Neutrophil (primary cell): Measurements from ENCODE around the gene TERF2IP.

Experiments
- H3K27ac ChIP-seq: fragments of 200-600 bp; sonication (generic); 2 replicates; pipeline ENCODE4 v1.5.1; 2016; ENCODE audit warnings: mild to moderate bottlenecking, moderate library complexity
- H3K27me3 ChIP-seq: fragments of 200-600 bp; sonication (generic); 2 replicates; pipeline ENCODE4 v1.6.0; 2016; ENCODE audit warnings: mild to moderate bottlenecking
- H3K36me3 ChIP-seq: fragments of 200-600 bp; sonication (generic); 2 replicates; pipeline ENCODE4 v1.5.1; 2017
- H3K4me1 ChIP-seq, 2 experiments: fragments of 200-600 bp in 1 of 2; sonication (generic) in 1 of 2; 1 replicate in 1 of 2; 2 replicates in 1 of 2; pipeline versions ENCODE4 v1.5.1 to v1.6.1; 2013 to 2016; ENCODE audit warnings: low read depth in 1 of 2, low read length in 1 of 2, mild to moderate bottlenecking in 1 of 2, moderate library complexity in 1 of 2; ENCODE audit not compliant: control insufficient read depth in 1 of 2, insufficient read depth in 1 of 2
- H3K4me3 ChIP-seq, 2 experiments: fragments of 200-600 bp in 1 of 2; sonication (generic) in 1 of 2; 1 replicate in 1 of 2; 2 replicates in 1 of 2; pipeline ENCODE4 v1.5.1; 2013 to 2016; ENCODE audit warnings: low read depth in 1 of 2, low read length in 1 of 2, mild to moderate bottlenecking in 1 of 2, moderate library complexity in 1 of 2
- H3K9me3 ChIP-seq: fragments of 200-600 bp; sonication (generic); 2 replicates; pipeline ENCODE4 v1.5.1; 2016
- CTCF ChIP-seq: fragments of 200-600 bp; sonication (generic); IDR thresholded peaks from 2 replicates; pipeline ENCODE4 v1.5.1; 2016; ENCODE audit warnings: antibody characterized with exemption

TERF2IP gene

GRCh38 chr16:75627851-75628250 lies 19.7 kb upstream of the TERF2IP start:
- H3K27me3 ChIP-seq: no peaks in the 10 kb centered on the region
- H3K9me3 ChIP-seq: no peaks in the 10 kb centered on the region
- no peak for TF ChIP-seq CTCF
- H3K4me3 ChIP-seq: no peak overlapping the region
- peaks cover 14 to 22% of the 10 kb centered on the region in 2 experiments for H3K4me1 ChIP-seq
- peak overlapping the region; percentile 37 for H3K27ac ChIP-seq
- H3K36me3 ChIP-seq: peaks cover 68% of the 10 kb centered on the region

- H3K27ac ChIP-seq: peak overlapping the region; percentile 37
- TF ChIP-seq CTCF: no peak
- H3K4me3 ChIP-seq: no peak overlapping the region
- no peaks in the 10 kb centered on the region for H3K27me3 ChIP-seq
- H3K36me3 ChIP-seq: peaks cover 73% of the 10 kb centered on the region
- peaks cover 14 to 21% of the 10 kb centered on the region in 2 experiments for H3K4me1 ChIP-seq
- no peaks in the 10 kb centered on the region for H3K9me3 ChIP-seq
These were observed 19.2 kb upstream of the TERF2IP start for GRCh38 chr16:75628351-75628750.

- Histone ChIP-seq H3K4me1 (peaks cover 14 to 17% of the 10 kb centered on the region in 2 experiments), H3K27me3 (no peaks in the 10 kb centered on the region), H3K4me3 (no peak overlapping the region), H3K27ac (no peak overlapping the region), H3K36me3 (peaks cover 81% of the 10 kb centered on the region), H3K9me3 (no peaks in the 10 kb centered on the region)
- no peak for TF ChIP-seq CTCF
These were observed 18.4 kb upstream of the TERF2IP start for GRCh38 chr16:75629132-75629531.

GRCh38 chr16:75630052-75630451 lies 17.5 kb upstream of the TERF2IP start:
- no peaks in the 10 kb centered on the region for H3K27me3 ChIP-seq
- TF ChIP-seq CTCF: no peak
- no peak overlapping the region for H3K27ac ChIP-seq
- H3K36me3 ChIP-seq: peaks cover 90% of the 10 kb centered on the region
- H3K4me1 ChIP-seq: peaks cover 14 to 17% of the 10 kb centered on the region in 2 experiments
- H3K9me3 ChIP-seq: no peaks in the 10 kb centered on the region
- no peak overlapping the region for H3K4me3 ChIP-seq

GRCh38 chr16:75632857-75633256 lies 14.7 kb upstream of the TERF2IP start:
- TF ChIP-seq CTCF: no peak
- Histone ChIP-seq H3K4me3 (no peak overlapping the region), H3K27ac (no peak overlapping the region), H3K4me1 (peaks cover 8 to 9% of the 10 kb centered on the region in 2 experiments), H3K27me3 (no peaks in the 10 kb centered on the region), H3K36me3 (peaks cover 96% of the 10 kb centered on the region), H3K9me3 (no peaks in the 10 kb centered on the region)

- Histone ChIP-seq H3K27me3 (no peaks in the 10 kb centered on the region), H3K36me3 (peaks cover 91% of the 10 kb centered on the region), H3K4me1 (no peaks in the 10 kb centered on the region), H3K27ac (no peak overlapping the region), H3K4me3 (no peak overlapping the region), H3K9me3 (no peaks in the 10 kb centered on the region)
- TF ChIP-seq CTCF: no peak
These were observed 12.5 kb upstream of the TERF2IP start for GRCh38 chr16:75635036-75635435.
